HepG2 (cell line): ENCODE measurements around the gene SFI1. TPM values are rescaled to one million over a fixed set of nuclear protein-coding genes. Genes with fewer than 3 reads are reported as not detected.
A peak's percentile ranks its signal among the peaks of the same experiment; 100 is the strongest.

Experiments used
- AKNA ChIP-seq: sonication (generic); formaldehyde crosslinking; IDR thresholded peaks from 2 replicates; pipeline ENCODE4 v1.4.0; 2020; ENCODE audit warnings: missing genetic modification reagents, borderline replicate concordance
- FOXM1 ChIP-seq: sonication (generic); formaldehyde crosslinking; IDR thresholded peaks from 2 replicates; pipeline ENCODE4 v1.5.0; 2020; ENCODE audit warnings: missing genetic modification reagents
- NR1H2 ChIP-seq: sonication (generic); formaldehyde crosslinking; IDR thresholded peaks from 2 replicates; pipeline ENCODE4 v1.8.1; 2022; ENCODE audit warnings: low read depth, missing genetic modification reagents, borderline replicate concordance
- PHF21A ChIP-seq: sonication (generic); formaldehyde crosslinking; IDR thresholded peaks from 2 replicates; pipeline ENCODE4 v1.5.0; 2020; ENCODE audit warnings: mild to moderate bottlenecking, missing genetic modification reagents
- REXO4 ChIP-seq: sonication (generic); formaldehyde crosslinking; IDR thresholded peaks from 2 replicates; pipeline ENCODE4 v1.8.0; 2022; ENCODE audit warnings: missing genetic modification reagents, mild to moderate bottlenecking, borderline replicate concordance
- RFX5 ChIP-seq: IDR thresholded peaks from 2 replicates; pipeline ENCODE4 v1.6.1; 2011; ENCODE audit warnings: low read depth, low read length, improper control_type of control experiment
- SCMH1 ChIP-seq: sonication (generic); formaldehyde crosslinking; IDR thresholded peaks from 2 replicates; pipeline ENCODE4 v1.9.0; 2021; ENCODE audit warnings: missing genetic modification reagents, mild to moderate bottlenecking, borderline replicate concordance
- SSRP1 ChIP-seq: IDR thresholded peaks from 2 replicates; pipeline ENCODE4 v1.6.1; 2016; ENCODE audit warnings: control low read depth
- THRA ChIP-seq: sonication (generic); formaldehyde crosslinking; IDR thresholded peaks from 2 replicates; pipeline ENCODE4 v1.4.0; 2020; ENCODE audit warnings: missing genetic modification reagents, borderline replicate concordance
- U2AF2 ChIP-seq: fragments of 200-400 bp; formaldehyde crosslinking; IDR thresholded peaks from 2 replicates; pipeline ENCODE4 v1.6.1; 2017; ENCODE audit warnings: low read depth, mild to moderate bottlenecking, low read length
- UBTF ChIP-seq: sonication (generic); formaldehyde crosslinking; IDR thresholded peaks from 2 replicates; pipeline ENCODE4 v1.4.0; 2020; ENCODE audit warnings: mild to moderate bottlenecking, missing genetic modification reagents
- ZFP62 ChIP-seq: sonication (generic); formaldehyde crosslinking; IDR thresholded peaks from 2 replicates; pipeline ENCODE4 v1.4.0; 2020; ENCODE audit warnings: missing genetic modification reagents
- ZNF124 ChIP-seq: sonication (generic); formaldehyde crosslinking; IDR thresholded peaks from 2 replicates; pipeline ENCODE4 v1.4.0; 2020; ENCODE audit warnings: missing genetic modification reagents
- ZZZ3 ChIP-seq: sonication (generic); formaldehyde crosslinking; IDR thresholded peaks from 2 replicates; pipeline ENCODE4 v1.4.0; 2020; ENCODE audit warnings: missing genetic modification reagents, mild to moderate bottlenecking, borderline replicate concordance
- polyA plus RNA-seq, 8 experiments: library from polyadenylated mRNA; depleted of rRNA in 3 of 8; stranded (reverse) in 7 of 8; unstranded in 1 of 8; fragments of >200 nt; fragmentation: Illumina TruSeq in 4 of 8; extraction: Trizol in 4 of 8; gene quantifications; 2 replicates each; pipeline versions ENCODE4 v1.2.1 to v1.2.3, GENCODE V29; 2011 to 2016; ENCODE audit warnings: low read depth in 4 of 8, missing spikeins in 1 of 8, mixed read lengths in 1 of 8; ENCODE audit not compliant: insufficient read depth in 1 of 8
- total RNA-seq, 5 experiments: library from RNA; depleted of rRNA; stranded (reverse); fragments of >200 nt; fragmentation: Illumina TruSeq; extraction: Trizol; gene quantifications; 2 replicates each; pipeline ENCODE4 v1.2.3, GENCODE V29; 2016; ENCODE audit warnings: low read depth in 1 of 5
- TF ChIP-seq, protein P1 (sequence below): sonication (generic); formaldehyde crosslinking; IDR thresholded peaks from 2 replicates; pipeline ENCODE4 v1.8.1; 2022; ENCODE audit warnings: mild to moderate bottlenecking, missing genetic modification reagents
- TF ChIP-seq, protein P2 (sequence below), 2 experiments: sonication (generic) in 1 of 2; formaldehyde crosslinking in 1 of 2; IDR thresholded peaks; 2 replicates each; pipeline versions ENCODE4 v1.5.1 to v1.6.1; 2011 to 2020; ENCODE audit warnings: borderline replicate concordance in 1 of 2, low read depth in 1 of 2, low read length in 1 of 2, mild to moderate bottlenecking in 1 of 2, missing genetic modification reagents in 1 of 2, moderate library complexity in 1 of 2

The SFI1 gene
- total and polyA plus RNA-seq, 2 of the 13 experiments (the other 11 are each of a cell fraction or from before 2014, with no cell fraction given), result 20.5 to 40.1 TPM

GRCh38 chr22:31579835-31580242 lies 83.5 kb downstream of the SFI1 start (continued):
- TF ChIP-seq AKNA (CRISPR knock-in tag) (no peak), THRA (CRISPR knock-in tag) (no peak; the same call in 1 of the 2 replicates), SCMH1 (no peak), REXO4 (CRISPR knock-in tag) (no peak), U2AF2 (no peak), UBTF (CRISPR knock-in tag) (no peak), RFX5 (no peak), PHF21A (CRISPR knock-in tag) (peak; percentile 95), ZNF124 (CRISPR knock-in tag) (no peak), FOXM1 (CRISPR knock-in tag) (no peak), ZFP62 (no peak), ZZZ3 (CRISPR knock-in tag) (no peak), SSRP1 (CRISPR knock-in tag) (peak; percentile 66; the same call in 1 of the 2 replicates), NR1H2 (CRISPR knock-in tag) (no peak)
- TF ChIP-seq, protein P1, sequence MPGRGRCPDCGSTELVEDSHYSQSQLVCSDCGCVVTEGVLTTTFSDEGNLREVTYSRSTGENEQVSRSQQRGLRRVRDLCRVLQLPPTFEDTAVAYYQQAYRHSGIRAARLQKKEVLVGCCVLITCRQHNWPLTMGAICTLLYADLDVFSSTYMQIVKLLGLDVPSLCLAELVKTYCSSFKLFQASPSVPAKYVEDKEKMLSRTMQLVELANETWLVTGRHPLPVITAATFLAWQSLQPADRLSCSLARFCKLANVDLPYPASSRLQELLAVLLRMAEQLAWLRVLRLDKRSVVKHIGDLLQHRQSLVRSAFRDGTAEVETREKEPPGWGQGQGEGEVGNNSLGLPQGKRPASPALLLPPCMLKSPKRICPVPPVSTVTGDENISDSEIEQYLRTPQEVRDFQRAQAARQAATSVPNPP (CRISPR knock-in tag), result no peak
- TF ChIP-seq, protein P2, sequence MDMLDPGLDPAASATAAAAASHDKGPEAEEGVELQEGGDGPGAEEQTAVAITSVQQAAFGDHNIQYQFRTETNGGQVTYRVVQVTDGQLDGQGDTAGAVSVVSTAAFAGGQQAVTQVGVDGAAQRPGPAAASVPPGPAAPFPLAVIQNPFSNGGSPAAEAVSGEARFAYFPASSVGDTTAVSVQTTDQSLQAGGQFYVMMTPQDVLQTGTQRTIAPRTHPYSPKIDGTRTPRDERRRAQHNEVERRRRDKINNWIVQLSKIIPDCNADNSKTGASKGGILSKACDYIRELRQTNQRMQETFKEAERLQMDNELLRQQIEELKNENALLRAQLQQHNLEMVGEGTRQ (IDR thresholded peaks at IDR 0.05; ENCODE audit: low read depth, low read length), result no peak; the same call in 1 of the 2 replicates
- TF ChIP-seq, protein P2 (CRISPR knock-in tag; IDR thresholded peaks at IDR 0.05; ENCODE audit: borderline replicate concordance), result peak; percentile 58; the same call in 1 of the 2 replicates
